GM18858 (cell line): ENCODE results near the gene NXPH4.
A peak's percentile ranks its signal among the peaks of the same experiment; 100 is the strongest.

Source experiments
- ATAC-seq: cut with Tn5 transposase; IDR thresholded peaks from one replicate; pipeline ENCODE4 v1.9.1; 2021; ENCODE audit not compliant: unreplicated experiment

The NXPH4 gene

DNA sequence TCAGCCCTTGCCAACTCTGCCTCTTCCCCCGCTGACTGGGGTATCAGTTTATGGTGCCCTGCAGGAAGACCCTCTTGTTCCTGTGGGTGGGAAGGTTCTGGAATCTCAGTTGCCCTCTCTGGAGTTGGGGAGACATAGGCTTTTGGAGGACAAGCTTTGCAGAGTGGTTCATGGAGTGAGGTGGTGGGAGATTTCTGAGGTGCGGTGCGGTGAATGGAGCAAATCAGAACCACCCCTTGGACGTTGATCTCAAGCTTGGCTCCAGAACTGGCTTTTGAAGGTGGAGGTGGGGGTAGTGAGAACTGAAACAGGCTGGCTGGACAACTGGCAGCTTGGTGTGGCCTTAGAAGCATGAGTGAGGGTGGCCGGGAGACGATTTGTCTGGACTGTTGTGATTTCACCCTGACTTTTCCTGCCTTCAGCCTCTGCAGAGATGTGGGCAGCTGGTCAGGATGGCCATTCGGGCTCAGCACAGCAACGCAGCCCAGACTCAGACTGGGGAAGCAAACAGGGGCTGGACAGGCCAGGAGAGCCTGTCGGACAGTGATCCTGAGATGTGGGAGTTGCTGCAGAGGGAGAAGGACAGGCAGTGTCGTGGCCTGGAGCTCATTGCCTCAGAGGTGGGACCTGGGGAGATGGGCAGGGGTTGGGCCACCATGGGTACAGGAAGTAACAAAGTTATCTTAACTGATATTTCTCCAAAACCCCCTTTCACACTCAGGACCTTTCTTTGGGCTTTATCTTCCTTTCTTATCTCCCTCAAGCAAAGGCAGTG is 14.0 kb downstream of the NXPH4 start:
- no peak for ATAC-seq

DNA sequence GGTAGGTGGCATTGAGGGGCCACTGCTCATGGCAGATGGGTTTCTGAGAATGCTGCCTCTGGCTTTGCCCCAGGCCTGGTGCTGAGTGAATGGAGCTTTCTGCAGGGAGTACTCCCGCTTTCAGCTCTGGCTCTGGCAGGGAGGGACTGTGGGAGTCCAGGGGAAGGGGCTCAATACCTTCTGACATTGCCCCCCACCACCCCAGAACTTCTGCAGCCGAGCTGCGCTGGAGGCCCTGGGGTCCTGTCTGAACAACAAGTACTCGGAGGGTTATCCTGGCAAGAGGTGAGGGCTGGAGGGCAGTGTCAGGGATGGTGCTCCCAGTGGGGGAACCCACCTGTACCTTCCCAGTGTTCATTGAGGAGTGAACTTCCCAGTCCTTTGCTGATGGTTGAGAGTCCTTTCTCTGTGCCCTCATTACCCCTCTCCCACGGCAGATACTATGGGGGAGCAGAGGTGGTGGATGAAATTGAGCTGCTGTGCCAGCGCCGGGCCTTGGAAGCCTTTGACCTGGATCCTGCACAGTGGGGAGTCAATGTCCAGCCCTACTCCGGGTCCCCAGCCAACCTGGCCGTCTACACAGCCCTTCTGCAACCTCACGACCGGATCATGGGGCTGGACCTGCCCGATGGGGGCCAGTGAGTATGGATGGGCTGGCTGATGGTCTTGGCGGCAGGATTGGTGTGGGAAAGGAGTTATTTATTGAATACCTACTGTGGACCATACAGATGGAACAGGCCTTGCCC is 14.9 kb downstream of the NXPH4 start:
- no peak for ATAC-seq

DNA sequence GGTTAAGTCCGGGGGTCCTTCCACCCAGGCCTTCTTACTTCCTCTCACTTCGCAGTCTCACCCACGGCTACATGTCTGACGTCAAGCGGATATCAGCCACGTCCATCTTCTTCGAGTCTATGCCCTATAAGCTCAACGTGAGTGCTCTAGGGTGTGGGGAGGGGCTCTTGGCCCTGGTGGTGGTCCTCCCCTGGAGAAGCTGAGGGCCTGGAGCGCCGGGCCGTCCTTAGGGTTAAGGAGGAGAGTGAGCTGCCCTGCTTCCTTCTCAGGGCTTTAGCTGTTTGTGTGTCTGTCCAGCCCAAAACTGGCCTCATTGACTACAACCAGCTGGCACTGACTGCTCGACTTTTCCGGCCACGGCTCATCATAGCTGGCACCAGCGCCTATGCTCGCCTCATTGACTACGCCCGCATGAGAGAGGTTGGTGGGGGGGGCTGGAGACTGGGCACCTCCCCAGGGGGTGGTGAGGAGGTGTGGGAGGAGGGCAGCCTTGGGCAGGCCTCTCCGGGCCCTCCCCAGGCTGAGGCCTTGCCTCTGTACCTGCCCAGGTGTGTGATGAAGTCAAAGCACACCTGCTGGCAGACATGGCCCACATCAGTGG is 15.7 kb downstream of the NXPH4 start:
- ATAC-seq: no peak

GRCh38 chr12:57233357-57234232 is 17.0 kb downstream of the NXPH4 start:
- ATAC-seq: no peak

- no peak for ATAC-seq
These were observed 17.6 kb downstream of the NXPH4 start for GRCh38 chr12:57234233-57234570.

GRCh38 chr12:57234571-57235016 is 18.0 kb downstream of the NXPH4 start:
- no peak for ATAC-seq

DNA sequence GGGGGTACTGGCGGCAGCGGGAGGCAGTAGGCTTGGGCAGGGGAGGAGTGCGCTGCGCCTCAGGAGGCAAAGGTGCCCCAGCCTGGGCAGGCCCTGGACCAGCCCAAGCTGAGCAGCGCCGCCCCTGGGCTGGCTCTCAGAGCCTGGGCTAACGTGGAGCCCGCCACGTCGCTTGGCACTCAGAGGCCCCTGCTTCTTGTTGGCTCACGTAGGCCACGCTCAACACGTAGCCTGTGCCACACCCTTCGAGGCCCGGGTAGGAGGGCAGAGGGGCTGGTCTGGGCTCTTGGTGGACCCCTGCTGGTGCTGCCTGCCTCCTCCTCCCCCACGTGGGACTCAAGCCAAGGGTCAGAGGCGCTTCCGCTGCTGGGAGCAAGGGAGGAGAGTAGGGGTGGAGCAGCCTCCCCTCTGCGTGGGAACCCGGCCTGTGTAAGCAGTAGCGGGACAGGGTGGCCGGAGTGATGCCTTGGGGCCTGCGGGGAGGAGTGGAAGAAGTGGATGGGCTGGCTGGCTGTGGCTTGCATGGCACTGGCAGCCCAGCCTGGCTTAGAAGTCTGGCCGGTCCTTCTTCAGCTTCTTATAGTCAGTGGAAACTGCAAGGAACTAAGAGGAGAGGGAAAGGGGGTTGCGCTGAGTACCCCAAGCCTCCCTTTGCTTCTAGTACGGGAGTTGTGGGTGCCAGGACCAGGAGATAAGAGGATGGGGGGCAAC is 18.6 kb downstream of the NXPH4 start:
- no peak for ATAC-seq

- ATAC-seq: no peak
These were observed 19.1 kb downstream of the NXPH4 start for GRCh38 chr12:57235728-57236131.

GRCh38 chr12:57236201-57236924 is 19.8 kb downstream of the NXPH4 start:
- ATAC-seq: no peak

- ATAC-seq: no peak
These were observed 20.5 kb downstream of the NXPH4 start for GRCh38 chr12:57236925-57237595.

DNA sequence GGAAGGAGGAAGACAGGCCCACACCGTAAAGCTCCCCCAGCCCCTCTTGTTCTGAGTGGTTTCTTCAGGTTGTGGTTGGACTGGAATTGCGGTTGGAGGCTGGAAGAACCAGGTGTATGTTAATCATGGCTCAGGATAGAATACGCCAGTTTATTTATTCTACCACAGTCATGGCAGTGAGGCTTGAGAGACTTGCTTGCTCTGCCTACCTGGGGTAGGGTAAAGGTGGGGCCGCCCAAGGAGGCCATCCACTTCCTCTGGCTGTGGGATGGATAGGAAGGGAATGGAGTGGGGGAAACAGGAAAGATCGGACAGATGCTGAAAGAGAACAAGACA is 21.0 kb downstream of the NXPH4 start:
- ATAC-seq: no peak

- ATAC-seq: no peak
These were observed 21.6 kb downstream of the NXPH4 start for GRCh38 chr12:57237932-57238853.

- ATAC-seq: peak; percentile 31
These were observed 22.4 kb downstream of the NXPH4 start for GRCh38 chr12:57238854-57239554.

DNA sequence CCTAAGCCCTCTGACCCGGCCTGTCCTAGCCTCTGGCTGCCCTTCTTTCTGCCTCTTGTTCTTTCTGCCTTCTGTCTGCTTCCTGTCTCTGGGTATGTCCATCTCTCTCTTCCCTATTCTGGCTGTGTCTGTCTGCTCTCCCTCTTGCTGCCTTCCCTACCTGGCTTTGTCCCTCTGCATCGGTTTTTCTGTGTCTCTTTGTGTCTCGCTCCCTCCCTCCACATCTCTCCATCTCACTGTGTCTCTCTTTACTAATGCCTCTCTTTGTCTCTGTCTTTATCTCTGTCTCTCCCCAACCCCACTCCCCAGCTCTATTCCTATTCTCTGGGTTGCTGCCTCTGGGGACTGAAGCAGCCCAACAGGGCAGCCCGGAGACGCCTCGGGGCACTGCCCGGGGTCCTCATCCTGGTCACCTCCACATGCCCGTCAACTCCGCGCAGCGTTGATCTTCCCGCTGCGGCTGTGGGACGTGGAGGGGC is 23.0 kb downstream of the NXPH4 start:
- ATAC-seq: no peak

DNA sequence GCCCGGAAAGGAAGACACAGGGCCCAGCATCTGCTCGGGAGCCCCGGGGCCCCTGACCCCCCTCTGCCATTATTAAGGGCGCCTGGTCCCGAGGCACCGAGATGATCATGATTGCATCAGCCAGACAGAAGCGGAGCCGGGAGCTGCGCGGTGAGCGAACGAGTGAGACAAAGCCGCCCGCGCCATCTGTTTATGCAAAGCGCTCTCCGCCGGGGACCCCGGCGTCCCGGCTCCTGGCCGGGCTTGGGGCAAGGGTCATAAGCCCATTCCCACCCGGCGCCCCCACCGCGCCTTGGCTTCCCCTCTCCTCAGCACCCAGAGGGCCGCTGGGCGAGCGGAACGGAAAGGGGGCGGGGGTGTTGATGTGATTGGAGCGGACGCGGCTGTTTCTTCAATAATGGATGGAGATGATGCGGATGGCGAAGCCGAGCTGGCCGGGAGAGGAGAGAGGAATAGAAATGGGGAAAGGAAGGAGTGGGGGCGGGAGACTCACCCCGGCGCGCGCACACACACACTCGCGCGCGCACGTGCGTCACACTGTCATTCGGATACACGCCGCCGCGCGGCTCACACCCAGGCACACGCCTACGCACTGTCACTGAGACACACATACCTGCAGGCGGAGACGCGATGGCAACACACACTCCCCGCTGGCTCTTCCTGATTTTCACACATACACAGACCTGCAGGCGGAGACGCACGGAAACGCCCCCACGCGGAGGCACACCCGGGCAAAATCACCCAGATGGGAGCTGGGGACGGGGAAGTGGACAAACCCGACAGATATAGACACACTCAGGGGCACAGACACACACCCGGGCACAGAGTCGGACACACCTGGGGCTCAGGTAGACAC is 23.7 kb downstream of the NXPH4 start:
- ATAC-seq: no peak

DNA sequence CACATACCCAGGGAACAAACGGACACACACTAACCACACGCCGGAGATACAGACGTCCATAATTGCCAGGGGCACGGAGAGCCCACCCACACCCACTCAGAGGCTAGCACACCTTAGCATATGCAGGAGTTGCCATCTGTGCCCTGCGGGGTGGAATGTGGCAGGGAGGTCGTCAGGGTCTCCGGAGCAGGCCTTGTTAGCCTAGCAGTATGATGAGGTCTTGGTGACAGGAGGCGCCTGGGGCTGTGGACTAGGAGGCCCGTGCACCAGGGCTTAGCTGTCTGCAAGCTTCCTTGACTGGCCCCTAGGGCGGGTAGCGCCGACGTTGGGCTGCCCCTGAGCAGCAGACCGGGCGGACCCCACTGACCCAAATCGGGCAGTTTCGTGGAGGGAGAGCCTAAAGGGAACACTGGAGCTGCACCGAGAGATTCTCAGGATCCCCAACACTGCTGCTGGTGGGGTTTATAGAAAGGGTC is 24.4 kb downstream of the NXPH4 start:
- ATAC-seq: no peak
